T-helper 1 cell (primary cell): ENCODE data around the gene FOXO3.
"Not testable (repeated sequence)": the region's sequence is repeated elsewhere in the genome, so short reads cannot be mapped to it uniquely, and the experiment has no call there.

Experiments used
- DNase-seq, 5 donors: peaks; one replicate each; pipeline ENCODE4 v3.0.0-alpha.2; 2012 to 2020

The FOXO3 gene

GRCh38 chr6:108663494-108664064, 102.9 kb downstream of the FOXO3 start:
- DNase-seq: not testable (repeated sequence)

- no peak for DNase-seq
Observed at GRCh38 chr6:108665495-108666196, 104.9 kb downstream of the FOXO3 start.

GRCh38 chr6:108666656-108667260, 106.0 kb downstream of the FOXO3 start:
- no peak for DNase-seq

GRCh38 chr6:108667993-108668392, 107.3 kb downstream of the FOXO3 start:
- DNase-seq: no peak

- no peak for DNase-seq
Observed at GRCh38 chr6:108669673-108670072, 109.0 kb downstream of the FOXO3 start.

GRCh38 chr6:108671175-108671574, 110.5 kb downstream of the FOXO3 start:
- DNase-seq: no peak

GRCh38 chr6:108671790-108672189, 111.1 kb downstream of the FOXO3 start:
- no peak for DNase-seq

- DNase-seq: no peak
Observed at GRCh38 chr6:108672641-108673040, 111.9 kb downstream of the FOXO3 start.

GRCh38 chr6:108673153-108673552, 112.4 kb downstream of the FOXO3 start:
- no peak for DNase-seq

- no peak for DNase-seq
Observed at GRCh38 chr6:108673602-108674001, 112.9 kb downstream of the FOXO3 start.

GRCh38 chr6:108675226-108676200, 114.8 kb downstream of the FOXO3 start:
- DNase-seq: no peak

- no peak for DNase-seq
Observed at GRCh38 chr6:108676555-108676954, 115.8 kb downstream of the FOXO3 start.

- DNase-seq: no peak
Observed at GRCh38 chr6:108677357-108677756, 116.6 kb downstream of the FOXO3 start.

GRCh38 chr6:108677894-108678293, 117.2 kb downstream of the FOXO3 start:
- no peak for DNase-seq

GRCh38 chr6:108680314-108680713, 119.6 kb downstream of the FOXO3 start:
- not testable (repeated sequence) for DNase-seq

- not testable (repeated sequence) for DNase-seq
Observed at GRCh38 chr6:108681721-108682120, 121.0 kb downstream of the FOXO3 start.

- not testable (repeated sequence) for DNase-seq
Observed at GRCh38 chr6:108682383-108683119, 121.8 kb downstream of the FOXO3 start.

GRCh38 chr6:108683976-108684375, 123.3 kb downstream of the FOXO3 start:
- not testable (repeated sequence) for DNase-seq

GRCh38 chr6:108684771-108685329, 124.1 kb downstream of the FOXO3 start:
- DNase-seq: no peak

GRCh38 chr6:108685970-108686369, 125.3 kb downstream of the FOXO3 start:
- DNase-seq: no peak

- no peak for DNase-seq
Observed at GRCh38 chr6:108686896-108687295, 126.2 kb downstream of the FOXO3 start.

GRCh38 chr6:108687921-108688320, 127.2 kb downstream of the FOXO3 start:
- no peak for DNase-seq
